HG03025 (cell line): ENCODE measurements around the gene AP1S1.

Source experiments
- ATAC-seq: cut with Tn5 transposase; IDR thresholded peaks from one replicate; pipeline ENCODE4 v1.9.1; 2021; ENCODE audit warnings: mild to moderate bottlenecking, moderate library complexity; ENCODE audit not compliant: unreplicated experiment, low FRiP score

Gene AP1S1

DNA sequence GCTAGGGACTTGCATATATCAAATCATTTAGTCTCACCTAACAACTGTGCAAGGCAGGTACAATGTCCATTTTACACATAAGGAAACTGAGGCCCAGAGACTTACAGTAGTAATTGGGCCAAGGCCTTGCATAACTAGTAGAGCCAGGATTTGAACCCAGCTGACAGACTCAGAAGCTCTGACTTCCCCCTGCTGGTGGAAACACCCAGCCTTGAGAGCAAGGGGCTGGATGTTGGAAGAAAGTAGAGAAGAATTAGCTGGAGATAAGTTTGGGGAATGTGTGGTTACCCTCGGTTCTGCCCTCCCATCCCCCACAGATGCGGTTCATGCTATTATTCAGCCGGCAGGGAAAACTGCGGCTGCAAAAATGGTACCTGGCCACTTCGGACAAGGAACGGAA is 2.0 kb downstream of the AP1S1 start:
- ATAC-seq = no peak

DNA sequence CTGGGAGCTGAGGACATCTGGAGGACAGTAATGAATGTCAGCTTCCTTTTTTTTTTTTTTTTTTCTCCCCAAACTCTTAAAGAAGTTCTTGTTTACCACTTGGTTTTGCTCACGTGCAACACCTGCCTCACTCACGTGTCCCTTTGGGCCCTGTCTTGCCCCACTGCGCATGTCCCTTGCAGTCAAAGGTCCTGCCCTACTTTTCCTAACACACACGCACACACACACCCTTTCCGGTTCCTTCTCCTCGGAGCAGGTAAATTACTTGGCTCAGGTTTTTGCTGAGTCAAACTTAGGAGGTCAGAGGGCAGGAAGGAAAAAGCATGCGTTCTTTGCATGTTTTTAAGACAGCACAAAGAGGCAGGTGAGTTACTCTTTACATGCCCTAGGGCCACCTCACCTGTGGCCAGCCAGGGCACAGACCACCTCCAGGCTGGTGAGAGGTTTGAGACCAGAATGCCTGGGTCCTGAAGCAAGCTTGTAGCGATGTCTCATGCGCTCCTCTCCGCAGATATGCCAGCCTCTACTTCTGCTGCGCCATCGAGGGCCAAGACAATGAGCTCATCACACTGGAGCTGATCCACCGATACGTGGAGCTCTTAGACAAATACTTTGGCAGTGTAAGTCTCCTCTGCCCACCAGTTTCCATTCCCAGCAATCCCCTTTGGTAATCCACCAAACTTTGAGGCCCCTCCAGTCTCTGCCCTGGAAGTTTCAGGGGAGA is 2.8 kb downstream of the AP1S1 start:
- ATAC-seq = no peak

DNA sequence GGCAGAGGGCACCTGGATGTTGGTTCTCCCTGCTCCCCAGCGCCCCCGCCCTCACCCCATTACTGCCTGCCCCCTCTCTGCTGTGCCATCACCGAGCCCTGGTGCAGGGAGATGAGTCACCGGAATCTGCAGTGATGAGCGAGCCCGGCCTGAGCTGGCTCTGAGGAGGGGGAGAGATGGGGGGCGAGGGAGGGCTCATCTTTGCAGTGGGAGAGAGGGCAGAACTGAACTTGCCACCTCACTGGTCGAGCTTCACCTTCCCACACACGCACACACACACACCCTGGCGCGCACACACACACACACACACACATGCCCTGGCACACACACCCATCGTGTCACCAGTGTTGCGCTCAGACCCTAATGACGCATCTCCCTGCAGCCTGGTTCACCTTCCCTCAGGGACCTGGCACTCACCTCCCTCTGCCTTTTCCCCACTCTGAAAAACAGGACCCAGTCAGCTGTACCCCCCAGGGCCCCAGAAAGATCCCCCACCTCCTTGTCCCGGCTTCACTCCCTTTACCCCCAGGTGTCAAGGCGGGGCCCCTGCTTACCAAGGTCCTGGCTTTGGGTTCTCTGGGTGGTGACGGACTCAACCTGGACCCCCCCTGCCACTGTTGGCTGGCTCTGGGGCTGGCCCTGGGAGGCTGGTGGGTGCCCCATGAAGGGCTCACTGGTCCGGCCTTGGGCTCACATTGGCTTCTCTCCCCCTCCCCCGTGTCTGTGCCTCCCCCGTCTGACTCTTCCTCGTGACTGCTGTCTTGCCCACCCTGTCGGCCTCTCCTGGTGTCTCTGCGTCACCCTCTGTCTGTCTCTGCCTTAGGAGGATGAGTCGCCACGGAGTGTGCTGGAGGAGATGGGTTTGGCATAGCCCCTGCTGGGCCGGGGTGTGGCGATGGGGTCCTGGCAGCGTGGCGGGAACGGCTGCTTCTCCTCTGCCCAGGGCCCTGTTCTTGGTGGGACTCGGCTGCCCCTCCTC is 5.7 kb downstream of the AP1S1 start:
- ATAC-seq = no peak

DNA sequence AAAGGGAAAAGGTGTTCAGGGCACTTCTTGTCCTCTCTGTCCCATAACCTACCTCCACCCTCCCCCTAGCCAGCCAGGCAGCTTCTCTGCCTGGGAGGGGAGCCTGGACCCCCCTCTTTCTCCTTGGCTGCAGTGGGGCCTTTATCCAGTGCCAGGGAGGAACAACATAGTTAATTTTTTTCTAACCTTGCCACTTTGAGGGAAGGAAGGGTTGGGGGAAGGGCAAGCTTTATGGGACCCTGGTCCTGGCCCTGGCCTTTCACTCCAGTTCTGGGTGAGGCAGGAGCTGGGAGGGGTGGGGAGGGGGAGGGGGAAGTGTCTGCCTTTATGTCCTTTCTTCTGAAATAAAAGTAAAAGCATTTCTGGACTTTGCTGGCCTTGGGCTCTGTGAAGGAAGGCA is 6.6 kb downstream of the AP1S1 start:
- ATAC-seq = no peak

DNA sequence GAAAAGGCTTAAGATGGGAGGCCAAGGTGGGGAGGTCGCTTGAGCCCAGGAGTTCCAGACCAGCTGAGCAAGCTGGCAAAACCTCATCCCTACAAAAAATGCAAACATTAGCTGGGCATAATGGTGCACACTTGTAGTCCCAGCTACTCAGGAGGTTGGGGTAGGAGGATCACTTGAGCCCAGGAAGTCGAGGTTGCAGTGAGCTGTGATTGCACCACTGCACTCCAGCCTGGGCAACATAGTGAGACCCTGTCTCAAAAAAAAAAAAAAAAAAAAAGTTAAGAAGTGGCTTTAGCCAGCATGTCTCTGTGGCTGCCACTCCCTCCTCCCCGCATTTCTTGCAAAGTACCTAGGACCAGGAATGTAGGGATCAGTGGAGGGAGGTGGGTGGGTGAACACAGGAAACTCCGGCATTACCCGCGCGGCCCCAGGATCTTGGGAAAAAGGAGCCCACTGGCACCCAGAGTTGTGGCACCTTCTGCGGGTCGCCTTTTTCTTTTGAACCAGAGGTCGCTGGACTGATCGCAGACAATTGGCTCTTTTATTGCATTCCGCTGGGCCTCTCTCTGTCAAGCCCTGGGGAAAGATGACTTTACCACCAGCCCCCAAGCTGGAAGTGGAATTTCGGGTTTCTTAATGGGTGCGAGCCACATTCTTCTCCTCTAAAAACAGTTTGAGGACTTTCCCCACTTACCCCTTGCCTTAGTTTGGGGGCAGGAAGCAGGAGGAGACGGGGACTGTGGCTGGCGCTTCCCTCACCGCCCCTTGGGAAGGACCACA is 7.6 kb downstream of the AP1S1 start:
- ATAC-seq = no peak

DNA sequence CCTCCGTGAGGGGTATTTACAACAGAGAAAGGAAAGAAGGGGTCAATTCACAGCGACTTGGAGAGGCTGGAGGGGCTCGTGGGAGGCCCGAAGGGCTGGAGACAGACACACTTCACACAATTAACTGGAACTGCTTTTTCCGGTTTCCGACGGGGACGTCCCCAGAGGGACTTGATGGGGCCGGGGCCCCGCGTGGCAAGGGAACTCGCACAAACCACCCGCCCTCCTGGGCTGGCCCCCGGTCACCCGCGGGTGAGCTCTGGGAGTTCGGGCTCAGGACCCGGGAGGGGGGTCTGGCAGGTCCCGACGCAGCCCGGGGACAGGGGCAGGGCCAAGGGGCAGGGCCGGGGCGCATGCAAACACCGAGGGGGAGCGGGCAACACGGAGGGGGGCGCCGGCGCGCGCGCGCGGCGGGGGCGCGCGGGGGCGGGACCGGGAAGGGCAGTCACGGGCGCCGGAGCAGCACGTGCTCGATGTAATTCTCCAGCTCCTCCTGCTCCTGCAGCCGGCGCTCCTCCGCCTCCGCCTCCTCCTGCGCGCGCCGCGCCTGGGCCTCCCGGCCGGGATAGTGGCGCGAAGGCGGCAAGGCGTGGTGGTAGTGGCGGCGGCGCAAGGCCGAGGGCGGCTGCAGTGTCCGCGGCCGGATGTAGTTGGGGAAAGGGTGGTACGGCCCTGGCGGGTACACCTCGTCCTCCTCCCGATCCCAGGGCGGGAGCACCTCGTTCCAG is 8.4 kb downstream of the AP1S1 start:
- ATAC-seq = no peak

DNA sequence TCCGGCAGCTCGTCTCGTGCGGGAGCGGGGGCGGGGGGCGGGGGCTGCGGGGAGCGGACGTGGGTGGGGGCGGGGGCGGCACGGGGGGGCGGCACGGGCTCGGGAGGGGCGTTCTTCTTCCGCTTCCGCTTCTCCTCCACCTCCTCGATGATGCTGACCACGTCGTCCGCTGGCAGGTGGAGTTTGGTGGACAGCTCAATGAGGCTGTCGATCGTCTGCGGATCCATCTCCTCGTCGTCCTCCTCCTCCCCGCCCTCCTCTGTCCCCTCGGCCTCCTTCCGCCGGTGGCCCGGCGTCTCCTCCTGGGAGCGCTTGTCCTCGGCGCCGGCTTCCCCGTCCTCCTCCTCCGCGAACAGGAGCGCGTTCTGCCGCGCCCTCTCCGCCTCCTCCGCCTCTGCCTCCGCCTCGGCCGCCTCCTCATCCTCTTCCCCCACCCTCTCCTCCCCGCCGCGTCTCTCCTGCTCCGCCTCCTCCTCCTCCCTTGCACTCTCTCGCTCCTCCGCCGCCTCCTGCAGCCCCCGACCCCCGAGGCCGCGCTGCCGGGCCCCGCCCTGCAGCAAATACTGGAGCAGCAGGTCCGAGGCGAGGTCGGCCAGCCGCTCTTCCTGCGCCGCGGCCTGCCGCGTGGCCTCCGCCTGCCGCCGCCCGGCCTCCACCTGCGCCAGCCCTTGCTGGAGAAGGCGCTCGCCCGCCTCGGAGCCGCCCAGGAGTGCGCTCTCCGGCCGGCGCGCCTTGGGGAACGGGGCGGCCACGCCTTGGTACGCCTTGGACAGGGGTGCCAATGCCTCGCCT is 9.2 kb downstream of the AP1S1 start:
- no peak for ATAC-seq

DNA sequence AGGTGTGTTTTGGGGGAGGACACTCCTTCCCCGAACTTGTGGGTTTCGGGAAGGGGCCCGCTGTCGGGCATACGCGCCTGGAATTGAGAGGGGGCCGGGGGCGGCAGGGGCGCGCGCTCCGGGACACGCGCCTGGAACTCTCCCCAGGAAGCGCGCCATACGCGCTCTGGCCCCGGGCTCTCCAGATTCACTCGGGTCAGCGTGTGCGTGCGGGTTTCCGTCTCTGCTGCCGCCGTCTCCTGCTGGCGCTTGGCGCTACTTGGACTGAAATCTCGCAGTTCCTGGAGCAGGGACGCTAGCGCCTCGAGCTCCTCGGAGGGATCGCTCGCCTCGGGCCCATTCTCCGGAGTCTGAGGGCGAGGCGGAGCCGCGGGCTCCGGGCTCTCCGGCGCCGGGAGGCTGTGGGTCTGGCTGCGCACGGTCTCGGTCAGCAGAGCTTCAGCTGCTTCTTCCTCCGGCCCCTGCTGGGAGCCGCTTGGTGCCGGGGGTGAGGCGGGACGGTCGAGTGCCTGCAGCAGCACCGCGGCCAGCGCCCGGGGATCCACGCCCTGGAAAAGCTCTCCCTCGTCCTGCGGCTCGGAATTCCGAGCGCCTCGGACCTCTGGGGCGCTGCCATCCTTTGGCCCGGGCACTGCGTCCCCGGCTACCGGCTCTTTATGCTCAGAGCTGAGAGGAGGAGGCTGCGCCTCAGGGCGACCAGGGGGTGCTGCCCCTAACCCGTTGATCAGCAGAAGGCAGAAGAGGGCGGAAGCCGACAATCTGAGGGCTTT is 10.0 kb downstream of the AP1S1 start:
- no peak for ATAC-seq

DNA sequence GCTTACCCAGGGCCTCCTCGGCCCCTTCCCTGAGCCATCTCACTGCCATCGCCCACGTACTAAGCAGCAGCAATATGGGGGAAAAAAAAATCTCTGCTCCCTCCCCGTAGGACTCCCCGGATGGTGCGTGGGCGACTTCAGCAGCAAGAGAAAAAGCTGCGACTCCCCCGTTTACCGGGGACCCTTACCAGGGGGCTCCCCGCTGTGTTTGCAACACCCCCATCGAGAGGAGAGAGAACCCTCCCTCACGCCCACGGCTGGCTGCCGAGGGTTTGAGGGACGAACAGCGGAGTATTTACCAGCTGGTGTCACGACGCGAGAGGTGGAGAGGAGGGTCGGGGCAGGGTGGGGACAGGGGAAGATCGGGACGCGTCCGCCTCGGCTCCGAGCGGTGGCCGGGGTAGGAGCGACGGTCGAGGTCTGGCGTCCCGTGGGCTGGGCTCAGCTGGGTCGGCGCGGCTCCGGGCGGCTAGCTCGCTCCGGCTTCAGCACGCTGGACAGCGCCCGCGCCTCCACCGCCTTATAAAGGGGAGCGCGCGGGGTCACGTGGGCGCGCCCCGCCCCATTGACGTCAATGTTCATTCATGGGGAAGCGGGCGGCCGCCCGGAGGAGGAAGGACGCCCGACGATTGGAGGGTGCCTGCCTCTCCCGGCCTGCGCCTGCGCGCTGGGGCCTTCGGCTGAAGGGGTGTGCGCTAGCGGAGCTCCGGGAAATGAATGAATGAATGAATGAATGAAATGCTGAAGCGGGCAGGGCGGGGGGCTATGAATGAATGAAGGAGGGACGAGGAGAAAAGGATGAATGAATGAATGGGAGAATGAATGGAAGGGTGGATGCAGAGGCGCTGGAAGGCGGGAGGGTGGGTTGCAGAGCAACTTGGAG is 11.0 kb downstream of the AP1S1 start, which contains the start of gene VGF:
Gene VGF, minus strand, starts transcription at position 495 of the 883 bp plus-strand sequence. CDS start 726 bp downstream, outside the sequence.
- peak; percentile 63 for ATAC-seq

DNA sequence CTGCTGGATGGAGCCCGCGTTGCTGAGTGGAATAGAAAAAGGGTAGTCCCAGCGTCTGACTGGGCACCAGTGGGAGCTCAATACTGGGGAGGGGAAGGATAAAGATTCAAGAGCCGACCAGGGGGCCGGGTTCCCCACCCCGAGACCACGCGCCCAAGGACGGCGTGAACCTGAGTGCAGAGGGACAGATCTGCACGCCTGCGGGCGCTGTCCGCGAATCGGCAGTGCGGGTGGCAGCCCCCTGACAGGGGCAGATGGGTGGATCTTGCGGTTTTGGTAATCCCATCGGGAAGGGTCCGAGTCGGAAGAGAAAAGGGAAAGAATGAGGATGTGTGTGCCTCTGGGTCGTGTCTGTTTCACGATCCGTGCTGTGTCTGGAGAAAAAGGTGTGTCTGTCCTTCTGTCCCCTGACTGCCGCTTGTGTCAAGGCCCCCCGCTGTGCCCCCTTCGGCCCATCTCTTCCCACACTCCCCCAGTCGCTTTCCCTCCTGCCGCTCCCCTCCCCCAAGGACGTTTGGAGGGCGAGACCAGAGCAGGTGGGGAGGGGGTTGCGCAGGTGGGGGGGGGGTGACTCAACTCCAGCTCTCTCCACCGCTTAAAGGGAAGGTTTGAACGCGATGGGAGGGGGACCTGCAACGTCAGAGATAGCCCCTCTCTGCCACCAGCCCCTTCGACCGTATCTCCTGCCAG is 11.8 kb downstream of the AP1S1 start:
- no peak for ATAC-seq

DNA sequence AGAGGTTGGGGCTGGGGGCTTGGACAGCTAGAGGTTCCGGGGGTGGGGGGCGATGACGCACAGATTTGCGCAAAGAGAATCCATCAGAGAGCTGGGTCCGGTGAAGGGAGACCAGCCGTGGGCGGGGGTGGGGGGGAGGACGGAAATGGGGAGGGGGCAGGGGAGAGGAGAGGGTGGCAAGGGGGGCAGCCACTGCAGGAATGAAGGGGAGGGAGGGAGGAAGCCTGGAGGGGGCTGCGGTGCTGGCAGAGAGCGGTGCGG is 12.3 kb downstream of the AP1S1 start:
- ATAC-seq = no peak

DNA sequence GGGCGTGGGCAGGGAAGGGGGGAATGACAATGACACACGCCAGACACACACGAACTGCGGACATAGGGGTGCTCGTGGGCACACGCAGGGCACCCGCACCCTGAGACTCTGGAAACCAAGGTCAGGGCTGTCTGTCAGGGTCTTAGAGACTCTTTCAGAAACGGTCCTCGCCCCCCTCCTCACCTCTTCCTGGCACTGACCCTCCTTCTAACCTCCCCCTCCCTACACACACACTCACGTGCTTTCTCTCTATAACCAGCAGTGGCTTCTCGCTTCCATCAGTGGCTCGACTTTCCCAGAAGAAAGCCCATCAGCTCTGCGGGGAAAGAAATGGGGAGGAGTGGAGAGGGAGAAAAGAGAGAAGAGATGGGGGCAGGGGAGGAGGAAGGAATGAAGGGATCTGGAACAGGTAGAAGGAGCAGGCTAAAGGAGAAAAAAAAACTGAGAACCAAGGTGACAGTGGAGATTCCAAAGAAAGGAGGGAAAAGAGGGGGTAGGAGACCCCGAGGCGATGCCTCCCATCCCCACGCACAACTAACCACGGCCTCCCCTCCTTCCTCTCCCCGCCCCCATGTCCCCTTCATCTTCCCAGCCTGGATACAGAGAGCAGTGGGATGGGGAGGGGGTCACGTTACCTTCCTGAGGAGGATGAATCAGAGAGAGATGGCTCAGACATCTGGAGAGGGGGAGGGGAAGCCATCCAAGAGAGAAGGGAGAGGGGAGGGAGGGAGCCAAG is 12.8 kb downstream of the AP1S1 start:
- no peak for ATAC-seq

DNA sequence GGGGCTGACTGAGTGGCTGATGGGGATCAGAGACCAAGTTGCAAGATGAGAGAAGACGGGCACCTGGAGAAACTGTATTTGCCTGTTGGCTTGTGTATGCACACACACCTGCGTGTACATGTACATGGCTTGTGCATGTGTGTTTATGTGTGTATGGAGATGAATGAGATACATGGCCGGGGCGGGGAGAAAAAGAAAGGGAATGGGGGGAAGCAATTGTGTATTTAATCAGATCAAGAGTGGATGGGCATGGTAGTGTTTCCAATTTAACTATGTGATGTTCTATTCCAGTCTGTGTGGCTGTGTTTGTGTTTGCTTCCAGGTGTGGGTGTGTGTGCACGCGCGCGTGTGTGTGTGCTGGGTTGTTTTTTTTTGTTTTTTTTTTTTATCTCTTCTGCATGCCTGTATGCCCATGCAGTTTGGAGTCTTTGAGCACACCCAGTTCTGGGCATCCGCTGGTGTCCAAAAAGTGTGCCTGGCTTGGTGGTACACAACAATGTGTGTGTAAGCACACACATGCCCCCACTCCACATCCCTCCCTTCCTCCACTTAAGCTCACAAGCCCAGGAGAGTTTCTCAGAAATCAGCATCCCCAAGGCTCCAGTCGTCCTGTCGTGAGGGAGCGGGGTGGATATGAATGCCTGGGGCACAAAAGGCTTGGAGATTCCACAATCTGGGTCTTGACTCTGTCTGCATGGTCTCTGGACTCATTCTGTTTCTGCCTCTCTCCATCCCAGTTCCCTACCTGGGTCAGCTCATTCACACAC is 13.6 kb downstream of the AP1S1 start:
- ATAC-seq = no peak

DNA sequence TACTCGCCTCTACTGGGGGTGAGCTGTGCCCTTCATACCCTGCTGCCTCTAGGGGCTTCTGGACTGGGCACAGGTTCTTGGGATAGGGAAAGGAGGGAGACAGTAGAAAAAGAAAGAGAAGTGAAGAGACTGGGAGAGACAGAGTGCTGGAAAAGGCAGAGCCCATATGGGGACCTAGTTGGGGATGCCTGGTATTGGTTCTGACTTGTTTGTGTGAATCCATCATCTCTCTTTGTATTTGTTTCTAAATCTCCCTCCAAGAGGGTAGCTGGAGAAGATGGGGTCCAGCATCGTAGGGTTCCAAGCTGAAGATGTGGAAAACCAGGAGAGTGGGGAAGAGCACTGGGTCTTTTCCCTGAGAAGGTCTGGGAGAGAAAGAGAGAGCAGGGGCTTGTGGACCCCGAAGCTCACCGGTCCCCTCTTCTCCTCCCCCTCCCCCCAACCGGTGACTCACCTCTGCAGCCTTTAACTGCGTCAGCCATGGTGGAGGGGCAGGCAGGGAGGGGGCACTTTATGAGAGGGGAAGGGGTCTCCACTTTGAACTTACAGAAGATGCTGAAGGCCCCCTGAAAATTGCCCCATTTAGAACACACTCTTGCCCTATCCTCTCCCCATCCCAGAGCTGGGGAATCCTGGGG is 14.3 kb downstream of the AP1S1 start:
- no peak for ATAC-seq

DNA sequence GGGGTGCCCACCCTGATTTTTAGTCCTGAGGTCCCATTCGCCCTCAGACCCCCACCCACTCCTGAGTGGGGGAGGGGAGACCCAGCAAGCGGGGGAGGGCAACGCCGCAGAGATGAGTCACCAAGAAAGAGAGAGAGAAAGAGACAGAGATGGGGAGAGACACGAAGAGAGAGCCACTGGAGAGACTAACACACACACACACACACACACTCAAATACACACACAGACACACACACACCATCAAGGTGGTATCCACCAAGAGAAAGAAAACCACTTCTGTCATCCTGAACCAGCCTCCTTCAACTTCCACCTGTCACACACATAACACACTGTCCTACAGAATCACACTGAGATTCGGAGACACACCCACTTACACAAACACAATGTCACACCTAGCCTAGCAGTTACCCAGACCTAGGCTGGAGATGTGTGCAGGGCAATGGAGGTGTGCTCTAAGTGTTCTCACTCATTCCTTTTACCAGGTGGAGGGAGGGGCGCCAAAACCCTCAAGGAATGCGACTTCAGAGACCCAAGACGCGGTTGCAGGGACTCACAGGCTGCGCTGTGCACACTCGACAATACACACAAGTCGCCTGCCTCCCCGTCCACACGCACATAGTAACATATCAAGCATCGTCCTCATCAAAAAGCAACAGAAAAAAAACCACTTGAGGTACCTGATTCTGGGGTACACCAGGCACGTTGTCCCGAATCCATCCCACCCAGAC is 15.0 kb downstream of the AP1S1 start:
- ATAC-seq = no peak
